ENCODE results near the gene KIF5C.

DNA sequence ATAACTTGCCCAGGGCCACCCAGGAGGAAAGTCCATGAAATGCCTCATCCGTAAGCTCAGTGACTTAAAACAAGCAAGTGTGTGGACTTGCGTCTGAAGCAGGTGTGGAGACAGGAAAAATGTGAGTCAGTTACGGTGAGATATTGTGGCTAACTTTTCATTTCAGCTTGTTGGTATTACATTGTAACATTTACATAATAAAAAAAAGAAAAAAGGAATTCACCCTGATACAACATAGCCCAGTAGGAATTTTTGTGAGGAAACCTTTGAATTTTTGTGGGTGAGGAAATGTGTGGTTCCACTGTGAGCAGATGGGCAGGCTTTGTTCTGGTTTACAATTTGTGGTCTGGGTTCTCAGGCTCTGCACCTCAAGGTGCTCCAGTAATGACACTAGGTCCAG lies 129.8 kb downstream of the KIF5C start:
- TF ChIP-seq, protein P1, sequence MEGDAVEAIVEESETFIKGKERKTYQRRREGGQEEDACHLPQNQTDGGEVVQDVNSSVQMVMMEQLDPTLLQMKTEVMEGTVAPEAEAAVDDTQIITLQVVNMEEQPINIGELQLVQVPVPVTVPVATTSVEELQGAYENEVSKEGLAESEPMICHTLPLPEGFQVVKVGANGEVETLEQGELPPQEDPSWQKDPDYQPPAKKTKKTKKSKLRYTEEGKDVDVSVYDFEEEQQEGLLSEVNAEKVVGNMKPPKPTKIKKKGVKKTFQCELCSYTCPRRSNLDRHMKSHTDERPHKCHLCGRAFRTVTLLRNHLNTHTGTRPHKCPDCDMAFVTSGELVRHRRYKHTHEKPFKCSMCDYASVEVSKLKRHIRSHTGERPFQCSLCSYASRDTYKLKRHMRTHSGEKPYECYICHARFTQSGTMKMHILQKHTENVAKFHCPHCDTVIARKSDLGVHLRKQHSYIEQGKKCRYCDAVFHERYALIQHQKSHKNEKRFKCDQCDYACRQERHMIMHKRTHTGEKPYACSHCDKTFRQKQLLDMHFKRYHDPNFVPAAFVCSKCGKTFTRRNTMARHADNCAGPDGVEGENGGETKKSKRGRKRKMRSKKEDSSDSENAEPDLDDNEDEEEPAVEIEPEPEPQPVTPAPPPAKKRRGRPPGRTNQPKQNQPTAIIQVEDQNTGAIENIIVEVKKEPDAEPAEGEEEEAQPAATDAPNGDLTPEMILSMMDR (conservative IDR thresholded peaks at IDR 0.05; ENCODE audit: low read length) = no peak
- TF ChIP-seq EZH2phosphoT487 (IDR thresholded peaks at IDR 0.05; ENCODE audit: borderline replicate concordance, low read depth, low read length) = no peak

Measured in OCI-LY7 (cell line).